Naive thymus-derived CD4-positive, alpha-beta T cell (primary cell): ENCODE data around the gene SPRY1. TPM values are rescaled to one million over a fixed set of nuclear protein-coding genes. Genes with fewer than 3 reads are reported as not detected.

ENCODE experiments used
- ATAC-seq: fragments of 150-1000 bp; cut with Tn5 transposase; 2 replicates; pipeline ENCODE4 v1.10.0; 2021; ENCODE audit warnings: mild to moderate bottlenecking, moderate library complexity
- CTCF ChIA-PET: fragments of 350-600 bp; sonication (Branson Sonifier 250); formaldehyde crosslinking; loops from one replicate; lab custom pipeline; 2021; ENCODE audit warnings: antibody characterized with exemption; lab: Charles Lee
- POLR2A ChIA-PET: fragments of 350-600 bp; sonication (Branson Sonifier 250); formaldehyde crosslinking; loops from one replicate; lab custom pipeline; 2021; ENCODE audit warnings: antibody characterized with exemption, inconsistent platforms; lab: Charles Lee
- DNase-seq, 9 donors: peaks; one replicate each; pipeline versions ENCODE4 v3.0.0 to v3.0.0-alpha.2; 2020 to 2022; ENCODE audit warnings: mixed read lengths in 1 of 9
- H3K27ac ChIP-seq: one replicate; pipeline ENCODE4 v1.7.0; 2013; ENCODE audit warnings: mild to moderate bottlenecking, low read depth, low read length, moderate library complexity
- H3K27me3 ChIP-seq, 2 donors: one replicate each; pipeline ENCODE4 v1.7.0; 2013; ENCODE audit warnings: low read length in 2 of 2, mild to moderate bottlenecking in 2 of 2, moderate library complexity in 2 of 2; ENCODE audit not compliant: control insufficient read depth in 2 of 2, insufficient read depth in 2 of 2
- H3K36me3 ChIP-seq, 3 experiments: 1 replicate in 2 of 3; 2 replicates in 1 of 3; pipeline ENCODE4 v1.7.0; 2013; ENCODE audit warnings: low read length in 3 of 3, mild to moderate bottlenecking in 3 of 3, moderate library complexity in 1 of 3; ENCODE audit not compliant: insufficient read depth in 3 of 3, control insufficient read depth in 2 of 3
- H3K4me1 ChIP-seq, 2 donors: one replicate each; pipeline ENCODE4 v1.7.0; 2013; ENCODE audit warnings: low read length in 2 of 2, mild to moderate bottlenecking in 2 of 2, moderate library complexity in 1 of 2; ENCODE audit not compliant: control insufficient read depth in 2 of 2, insufficient read depth in 2 of 2
- H3K4me3 ChIP-seq: 2 replicates; pipeline ENCODE4 v1.7.0; 2013; ENCODE audit warnings: mild to moderate bottlenecking, low read length
- H3K9me3 ChIP-seq, 3 experiments: 1 replicate in 2 of 3; 2 replicates in 1 of 3; pipeline ENCODE4 v1.7.0; 2013; ENCODE audit warnings: low read length in 3 of 3; ENCODE audit not compliant: control insufficient read depth in 2 of 3
- H3K27ac Mint-ChIP-seq, 9 donors: one replicate each; pipeline ENCODE4 v1.8.0; 2020 to 2022; ENCODE audit warnings: mixed read lengths in 9 of 9, mild to moderate bottlenecking in 8 of 9, moderate library complexity in 5 of 9, inconsistent platforms in 2 of 9
- H3K27me3 Mint-ChIP-seq, 5 donors: one replicate each; pipeline ENCODE4 v1.8.0; 2021 to 2022; ENCODE audit warnings: mixed read lengths in 5 of 5, mild to moderate bottlenecking in 1 of 5
- H3K36me3 Mint-ChIP-seq, 5 donors: one replicate each; pipeline ENCODE4 v1.8.0; 2020 to 2022; ENCODE audit warnings: mixed read lengths in 5 of 5, mild to moderate bottlenecking in 3 of 5, inconsistent platforms in 1 of 5
- H3K4me1 Mint-ChIP-seq, 7 donors: one replicate each; pipeline ENCODE4 v1.8.0; 2020 to 2022; ENCODE audit warnings: mixed read lengths in 7 of 7, mild to moderate bottlenecking in 3 of 7, inconsistent platforms in 1 of 7
- H3K4me3 Mint-ChIP-seq, 10 donors: one replicate each; pipeline ENCODE4 v1.8.0; 2020 to 2022; ENCODE audit warnings: mild to moderate bottlenecking in 10 of 10, mixed read lengths in 10 of 10, moderate library complexity in 6 of 10, inconsistent platforms in 2 of 10
- H3K9me3 Mint-ChIP-seq, 11 donors: one replicate each; pipeline ENCODE4 v1.8.0; 2020 to 2022; ENCODE audit warnings: mixed read lengths in 11 of 11, mild to moderate bottlenecking in 4 of 11, inconsistent platforms in 1 of 11, moderate library complexity in 1 of 11
- intact Hi-C, 2 donors: fragments of 100-400 bp; cut with micrococcal nuclease; formaldehyde crosslinking; loops; one replicate each; pipeline ENCODE4 v1.15.1; 2023
- polyA plus RNA-seq, 2 donors: library from polyadenylated mRNA; unstranded; fragments of 300-500 nt; fragmentation: Illumina TruSeq; gene quantifications; one replicate each; pipeline ENCODE4 v1.2.3, GENCODE V29; 2021
- total RNA-seq, 6 experiments: library from RNA in 5 of 6; stranded (reverse) in 5 of 6; gene quantifications; 1 replicate in 5 of 6; 2 replicates in 1 of 6; pipeline ENCODE4 v1.2.3 and lab custom pipeline; 2021 to 2026

SPRY1 gene
- total and polyA plus RNA-seq, 7 experiments from 2014 or later, result 1.6 to 20.5 (median 4.3) TPM

DNA sequence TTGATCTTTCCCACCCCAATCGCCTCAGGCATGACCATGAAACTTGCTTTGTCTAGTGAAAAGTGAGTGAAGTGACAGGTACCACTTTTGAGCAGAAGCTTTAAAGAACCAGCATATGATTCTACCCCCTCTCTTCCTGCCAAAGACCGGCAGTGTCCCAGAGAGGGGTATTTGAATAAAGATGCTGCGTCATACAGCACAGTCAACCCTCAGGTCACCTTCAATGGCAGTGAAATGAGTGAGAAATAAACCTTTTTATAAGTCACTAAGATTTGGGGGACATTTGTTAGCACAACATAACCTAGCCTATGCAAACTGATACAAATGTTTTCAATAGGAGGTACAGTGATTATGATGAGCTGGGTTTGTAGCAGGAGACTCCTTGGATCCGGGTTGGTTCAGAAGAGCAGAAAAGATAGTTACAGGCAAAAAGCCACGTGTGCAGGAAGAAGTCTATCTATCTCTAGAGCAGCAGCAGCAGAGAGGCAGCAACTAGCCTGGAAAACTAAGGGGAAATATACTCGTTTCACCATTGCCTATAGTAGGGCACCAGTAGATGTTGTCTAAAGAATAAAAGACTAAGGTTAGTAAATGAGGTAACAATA lies 30.3 kb upstream of the SPRY1 start:
- Mint-ChIP-seq H3K4me3 (no peak overlapping the region), H3K36me3 (no peaks in the 10 kb centered on the region), H3K9me3 (no peaks in the 10 kb centered on the region), H3K27ac (no peak overlapping the region), H3K4me1 (no peaks in the 10 kb centered on the region), H3K27me3 (peaks cover 0 to 14% (median 8%) of the 10 kb centered on the region in 5 donors)
- no peak overlapping the region for H3K4me3 ChIP-seq
- intact Hi-C loops, result no loop called here
- no peaks in the 10 kb centered on the region for H3K36me3 ChIP-seq
- no peaks in the 10 kb centered on the region for H3K4me1 ChIP-seq
- CTCF ChIA-PET, result no interaction called here
- no peaks in the 10 kb centered on the region for H3K9me3 ChIP-seq
- no peaks in the 10 kb centered on the region for H3K27me3 ChIP-seq
- ATAC-seq, result no peak
- H3K27ac ChIP-seq, result no peak overlapping the region
- no peak for DNase-seq
- POLR2A ChIA-PET, result no interaction called here

DNA sequence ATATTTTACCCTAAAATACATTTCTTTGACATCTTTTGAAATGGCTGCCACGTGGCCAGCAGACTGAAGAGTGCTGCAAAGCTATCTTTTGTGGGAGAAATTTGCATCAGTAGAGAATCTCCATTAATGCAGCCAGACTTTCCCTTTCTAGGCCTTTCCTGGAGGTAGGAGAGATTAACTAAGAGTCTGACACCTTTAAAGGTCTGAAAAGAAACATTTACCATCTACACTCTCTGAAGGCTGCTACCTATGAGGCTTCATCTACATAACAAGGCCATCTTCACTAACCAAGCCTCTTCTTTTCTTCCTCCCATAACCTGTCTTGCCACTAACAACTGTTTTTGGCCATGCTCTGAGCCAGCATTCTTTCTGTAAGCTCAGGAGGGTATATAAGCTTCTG lies 17.8 kb upstream of the SPRY1 start:
- Mint-ChIP-seq H3K27ac (no peak overlapping the region), H3K27me3 (peaks cover 11 to 36% (median 17%) of the 10 kb centered on the region in 5 donors), H3K4me3 (no peak overlapping the region), H3K9me3 (peaks cover 0 to 5% (median 0%) of the 10 kb centered on the region in 11 donors), H3K4me1 (no peaks in the 10 kb centered on the region), H3K36me3 (no peaks in the 10 kb centered on the region)
- no peak overlapping the region for H3K4me3 ChIP-seq
- H3K4me1 ChIP-seq, result no peaks in the 10 kb centered on the region
- H3K27ac ChIP-seq, result no peak overlapping the region
- no peaks in the 10 kb centered on the region for H3K9me3 ChIP-seq
- no peaks in the 10 kb centered on the region for H3K27me3 ChIP-seq
- ATAC-seq (no peak), DNase-seq (no peak)
- intact Hi-C loops, result no loop called here
- ChIA-PET POLR2A (no interaction called here), CTCF (no interaction called here)
- no peaks in the 10 kb centered on the region for H3K36me3 ChIP-seq

DNA sequence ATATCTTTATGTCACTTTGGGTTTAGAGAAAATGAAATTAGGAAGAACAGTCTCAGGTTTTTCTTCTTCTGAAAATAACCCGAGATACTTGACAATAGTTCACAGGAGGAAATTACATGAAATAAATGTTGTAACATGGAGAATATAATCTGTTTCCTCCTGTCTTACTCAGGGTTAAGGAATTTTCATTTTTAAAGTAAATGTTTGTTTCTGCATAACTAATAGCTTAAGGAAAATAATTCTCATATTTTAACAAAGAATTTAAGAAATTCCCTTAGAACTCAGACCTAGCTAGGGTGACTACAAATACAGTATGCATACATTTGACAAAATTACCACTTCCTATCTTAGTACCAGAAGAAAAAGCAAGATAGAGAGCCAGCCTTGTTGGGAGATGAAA lies 17.2 kb upstream of the SPRY1 start:
- CTCF ChIA-PET, result no interaction called here
- peaks cover 11 to 36% (median 17%) of the 10 kb centered on the region in 5 donors for H3K27me3 Mint-ChIP-seq

DNA sequence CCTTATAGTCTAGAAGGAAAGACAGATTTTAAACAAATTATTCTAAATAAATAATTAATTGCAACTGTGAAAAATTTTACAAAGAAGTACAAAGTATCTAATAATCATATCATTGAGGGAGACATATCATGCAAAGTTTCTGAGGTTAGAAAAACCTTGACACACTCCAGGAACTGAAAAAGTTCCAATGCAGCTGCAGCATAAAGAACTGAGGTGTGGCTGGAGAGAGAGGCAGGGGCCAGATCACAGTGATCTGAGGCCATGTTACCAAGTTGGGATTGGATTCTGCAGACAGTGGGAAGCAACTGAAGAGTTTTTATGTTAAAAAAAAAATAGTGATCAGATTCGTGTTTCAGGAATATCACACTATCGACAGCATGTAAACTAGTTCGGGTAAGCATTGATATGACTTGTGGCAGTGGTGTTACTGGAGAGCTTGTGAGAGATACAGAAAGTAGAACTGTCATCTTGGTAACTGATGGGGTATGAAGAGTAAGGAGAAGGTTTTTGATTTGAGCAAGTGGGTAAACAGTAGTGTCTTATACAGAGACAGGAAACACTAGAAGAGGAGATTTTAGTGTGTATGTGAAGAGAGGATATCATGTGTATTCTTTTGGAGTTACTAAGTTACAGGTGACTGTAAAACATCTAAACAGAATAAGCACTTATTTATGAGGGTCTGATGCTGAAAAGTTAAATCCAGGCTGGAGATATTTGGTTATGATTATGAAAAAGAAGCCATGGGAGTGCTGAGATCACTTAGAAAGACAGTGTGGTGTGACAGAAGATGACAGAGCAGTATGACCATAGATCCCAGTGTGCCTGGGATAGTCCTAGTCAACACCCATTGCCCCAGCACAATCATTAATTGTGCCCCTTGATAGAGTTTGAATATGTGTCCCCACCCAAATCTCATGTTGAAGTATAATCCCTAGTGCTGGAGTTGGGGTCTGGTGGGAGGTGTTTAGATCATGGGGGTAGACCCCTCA lies 15.6 kb upstream of the SPRY1 start:
- H3K27me3 Mint-ChIP-seq, result peaks cover 14 to 33% (median 22%) of the 10 kb centered on the region in 5 donors
- POLR2A ChIA-PET, result no interaction called here
- DNase-seq, result no peak
- Histone ChIP-seq H3K4me1 (no peaks in the 10 kb centered on the region), H3K4me3 (no peak overlapping the region), H3K27me3 (no peaks in the 10 kb centered on the region), H3K36me3 (no peaks in the 10 kb centered on the region), H3K9me3 (no peaks in the 10 kb centered on the region), H3K27ac (no peak overlapping the region)
- intact Hi-C loops, result no loop called here
- no peak for ATAC-seq
- no peaks in the 10 kb centered on the region for H3K4me1 Mint-ChIP-seq
- no peak overlapping the region for H3K27ac Mint-ChIP-seq
- peaks cover 0 to 4% (median 0%) of the 10 kb centered on the region in 11 donors for H3K9me3 Mint-ChIP-seq
- CTCF ChIA-PET, result no interaction called here
- H3K4me3 Mint-ChIP-seq, result no peak overlapping the region
- no peaks in the 10 kb centered on the region for H3K36me3 Mint-ChIP-seq

More for the DNA sequence above, 17.2 kb upstream of the SPRY1 start:
- H3K27ac ChIP-seq, result no peak overlapping the region
- POLR2A ChIA-PET, result no interaction called here
- H3K4me3 ChIP-seq, result no peak overlapping the region
- no peaks in the 10 kb centered on the region for H3K4me1 Mint-ChIP-seq
- DNase-seq (no peak), ATAC-seq (no peak)
- no peak overlapping the region for H3K27ac Mint-ChIP-seq
- H3K9me3 Mint-ChIP-seq, result peaks cover 0 to 5% (median 0%) of the 10 kb centered on the region in 11 donors
- no peaks in the 10 kb centered on the region for H3K4me1 ChIP-seq
- H3K36me3 Mint-ChIP-seq, result no peaks in the 10 kb centered on the region
- H3K4me3 Mint-ChIP-seq, result no peak overlapping the region
- no peaks in the 10 kb centered on the region for H3K27me3 ChIP-seq
- no peaks in the 10 kb centered on the region for H3K9me3 ChIP-seq
- intact Hi-C loops, result no loop called here
- H3K36me3 ChIP-seq, result no peaks in the 10 kb centered on the region

DNA sequence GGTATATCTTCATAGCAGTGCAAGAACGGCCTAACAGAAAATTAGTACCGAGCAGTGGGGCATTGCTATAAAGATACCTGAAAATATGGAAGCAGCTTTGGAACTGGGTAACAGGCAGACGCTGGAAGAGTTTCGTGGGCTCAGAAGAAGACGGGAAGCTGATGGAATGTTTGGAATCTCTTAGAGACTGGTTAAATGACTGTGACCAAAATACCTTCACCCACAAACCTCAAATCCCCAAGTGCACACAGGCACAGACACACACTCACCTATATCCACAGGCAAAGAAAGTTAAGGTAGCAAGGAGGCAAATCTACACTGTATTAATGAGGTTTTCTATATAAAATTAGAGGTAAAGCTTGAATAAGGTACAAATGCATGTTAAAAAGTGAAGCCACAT lies 14.6 kb upstream of the SPRY1 start:
- Mint-ChIP-seq H3K27ac (no peak overlapping the region), H3K4me3 (no peak overlapping the region), H3K27me3 (peaks cover 14 to 33% (median 23%) of the 10 kb centered on the region in 5 donors), H3K9me3 (peaks cover 0 to 4% (median 0%) of the 10 kb centered on the region in 11 donors), H3K4me1 (no peaks in the 10 kb centered on the region), H3K36me3 (no peaks in the 10 kb centered on the region)
- ATAC-seq (no peak), DNase-seq (no peak)
- ChIA-PET POLR2A (no interaction called here), CTCF (no interaction called here)
- Histone ChIP-seq H3K27me3 (no peaks in the 10 kb centered on the region), H3K9me3 (no peaks in the 10 kb centered on the region), H3K4me3 (no peak overlapping the region), H3K27ac (no peak overlapping the region), H3K36me3 (no peaks in the 10 kb centered on the region), H3K4me1 (no peaks in the 10 kb centered on the region)
- intact Hi-C loops, result no loop called here

DNA sequence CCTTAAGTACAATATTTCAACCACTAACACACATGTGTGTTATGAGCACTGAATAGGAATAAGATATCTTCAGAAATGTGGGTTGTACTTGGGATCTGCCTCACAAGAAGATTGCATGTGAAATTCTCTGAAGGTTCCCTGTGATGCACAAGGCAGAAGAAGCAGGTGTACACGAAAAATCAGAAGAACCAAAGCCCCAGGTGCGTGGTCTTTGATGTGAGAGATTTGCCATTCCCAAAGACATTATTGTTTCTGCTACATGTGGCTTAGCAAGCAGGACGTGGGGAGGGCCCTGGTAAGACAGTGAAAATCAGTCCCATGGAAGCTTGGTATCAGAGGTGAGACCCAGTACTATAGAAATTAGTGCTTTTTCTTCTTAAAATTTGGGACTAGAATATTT lies 13.0 kb upstream of the SPRY1 start:
- no peak overlapping the region for H3K4me3 ChIP-seq
- Mint-ChIP-seq H3K4me3 (no peak overlapping the region), H3K27ac (no peak overlapping the region), H3K36me3 (no peaks in the 10 kb centered on the region), H3K4me1 (no peaks in the 10 kb centered on the region), H3K9me3 (peaks cover 0 to 4% (median 0%) of the 10 kb centered on the region in 11 donors), H3K27me3 (peaks cover 10 to 28% (median 19%) of the 10 kb centered on the region in 5 donors)
- POLR2A ChIA-PET, result no interaction called here
- CTCF ChIA-PET, result no interaction called here
- intact Hi-C loops, result no loop called here
- no peak overlapping the region for H3K27ac ChIP-seq
- H3K9me3 ChIP-seq, result no peaks in the 10 kb centered on the region
- no peak for ATAC-seq
- no peaks in the 10 kb centered on the region for H3K36me3 ChIP-seq
- DNase-seq, result no peak
- no peaks in the 10 kb centered on the region for H3K27me3 ChIP-seq
- no peaks in the 10 kb centered on the region for H3K4me1 ChIP-seq
